Measurements from ENCODE around the gene NUB1.

NUB1 gene

DNA sequence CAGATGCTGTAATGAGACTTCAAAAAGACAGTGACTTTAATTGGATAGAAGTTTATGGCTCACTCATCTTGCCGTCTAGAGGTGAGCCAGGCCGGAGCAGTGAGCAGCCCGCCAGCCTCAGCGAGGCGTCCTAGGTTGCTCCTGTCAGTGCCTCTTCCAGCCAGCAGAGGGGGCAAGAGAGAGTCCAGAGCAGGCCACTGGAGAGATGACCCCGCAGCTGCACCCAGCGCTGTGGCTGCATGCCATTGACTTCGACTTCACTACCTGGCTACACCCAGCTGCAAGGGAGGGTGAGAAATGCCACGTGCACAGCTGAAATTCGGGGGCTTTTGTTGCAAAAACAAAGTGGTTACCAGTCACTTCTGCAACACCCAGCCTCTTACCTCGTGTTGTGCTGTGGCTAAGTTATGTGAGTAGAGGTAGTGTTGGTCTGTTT lies 26.5 kb downstream of the NUB1 start:
- peak; percentile 84 for DNase-seq

DNA sequence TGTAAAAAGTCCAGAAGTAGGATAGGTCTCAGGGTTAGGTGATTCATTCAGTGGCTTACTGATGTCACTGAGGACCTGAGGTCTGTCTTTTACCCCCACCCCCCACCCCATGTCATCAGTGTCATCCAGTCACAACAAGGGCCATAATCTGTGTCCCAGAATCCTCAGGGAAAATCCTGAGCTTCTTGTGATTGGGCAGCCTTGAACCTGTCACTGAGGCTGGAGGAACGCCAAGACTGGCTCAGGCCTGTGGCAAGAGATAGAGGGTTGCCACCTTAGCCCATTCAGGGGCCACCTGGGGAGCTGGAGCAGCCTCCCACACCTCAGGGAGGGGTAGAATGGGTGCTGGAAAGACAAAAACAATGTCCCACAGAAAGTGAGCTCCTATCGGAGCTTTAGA lies 29.7 kb downstream of the NUB1 start:
- in situ Hi-C loops (cut with HindIII; ENCODE audit: low pct_ligation_motif_present, low pct_unique_long_range_greater_than_20kb, low sequenced_read_pairs), result no loop called here
- DNase-seq, result no peak

More for the DNA sequence above, 26.5 kb downstream of the NUB1 start:
- in situ Hi-C loops (cut with HindIII; ENCODE audit: low pct_ligation_motif_present, low pct_unique_long_range_greater_than_20kb, low sequenced_read_pairs), result loop anchor here (10.0 kb wide), 1 partner anchor 77 kb away; the partner anchor contains the start of gene CRYGN

DNA sequence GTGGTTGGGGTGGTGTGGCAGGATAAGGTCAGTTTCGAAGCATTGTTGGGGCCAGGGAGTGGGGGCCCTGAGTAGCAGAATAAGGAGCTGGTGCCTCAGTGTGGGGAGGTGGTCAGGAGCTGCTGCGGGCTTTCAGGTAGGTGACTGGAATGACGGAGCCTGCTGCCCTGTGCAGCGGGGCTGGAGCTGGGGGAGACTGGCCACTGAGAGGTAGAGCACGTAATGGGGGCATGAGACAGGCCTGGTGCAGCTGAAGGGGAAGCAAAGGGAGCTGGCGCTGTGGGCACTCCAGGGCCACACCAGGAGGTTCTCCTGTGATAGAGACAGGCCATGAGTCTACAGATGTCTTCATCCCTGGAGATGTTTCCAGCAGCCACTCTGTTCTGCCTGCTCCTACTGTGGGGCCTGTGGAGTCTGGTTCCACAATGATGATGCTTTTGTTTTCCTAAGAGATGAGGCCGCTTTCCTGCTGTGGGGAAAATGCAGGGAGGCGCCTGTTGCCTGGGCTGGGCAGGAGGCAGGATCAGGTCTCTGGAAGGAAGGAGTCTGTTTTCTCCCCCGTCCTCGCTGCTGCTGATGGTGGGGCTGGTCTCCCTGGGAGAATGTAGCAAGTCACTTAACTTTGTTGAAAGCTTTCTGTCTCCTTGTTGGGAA lies 31.1 kb downstream of the NUB1 start:
- DNase-seq, result no peak
- in situ Hi-C loops (cut with HindIII; ENCODE audit: low pct_ligation_motif_present, low pct_unique_long_range_greater_than_20kb, low sequenced_read_pairs), result no loop called here

DNA sequence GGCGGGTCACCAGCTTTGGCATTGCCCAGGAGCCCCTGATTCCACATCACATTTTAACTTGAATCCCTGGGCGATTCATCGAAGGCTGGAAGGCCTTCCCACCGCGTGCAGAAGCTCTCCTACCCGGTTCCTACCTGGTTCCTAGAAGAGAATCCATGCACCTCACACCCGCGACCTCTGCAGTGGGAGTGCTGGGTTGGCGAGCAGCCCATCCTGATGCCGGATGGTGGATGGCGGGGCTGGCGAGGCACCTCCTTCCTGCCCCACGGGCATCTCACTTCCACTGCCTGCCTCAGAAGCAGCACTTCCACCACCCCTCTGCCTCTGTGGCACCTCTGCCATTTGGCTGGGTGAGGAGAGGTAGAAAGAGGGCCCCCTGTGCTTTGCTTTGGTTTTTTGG lies 32.0 kb downstream of the NUB1 start:
- in situ Hi-C loops (cut with HindIII; ENCODE audit: low pct_ligation_motif_present, low pct_unique_long_range_greater_than_20kb, low sequenced_read_pairs), result no loop called here
- DNase-seq, result no peak

DNA sequence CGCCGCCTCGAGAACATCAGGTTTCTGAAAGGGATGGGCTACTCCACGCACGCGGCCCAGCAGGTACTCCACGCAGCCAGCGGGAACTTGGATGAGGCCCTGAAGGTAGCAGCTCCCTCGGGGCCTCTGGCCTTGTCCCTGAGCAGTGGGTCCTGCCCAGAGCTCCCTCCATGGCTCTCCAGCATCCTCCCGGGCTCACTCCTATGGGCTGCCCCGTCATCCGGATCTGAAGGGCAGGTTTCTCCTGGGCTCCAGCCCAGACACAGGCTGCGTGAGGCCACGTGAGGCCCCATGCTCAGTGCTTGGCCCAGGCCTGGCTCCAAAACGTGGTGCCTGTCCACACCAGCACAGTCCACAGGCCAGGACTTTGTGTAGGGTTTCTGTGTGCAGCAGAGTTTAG lies 32.5 kb downstream of the NUB1 start:
- no peak for DNase-seq
- in situ Hi-C loops (cut with HindIII; ENCODE audit: low pct_ligation_motif_present, low pct_unique_long_range_greater_than_20kb, low sequenced_read_pairs), result no loop called here

DNA sequence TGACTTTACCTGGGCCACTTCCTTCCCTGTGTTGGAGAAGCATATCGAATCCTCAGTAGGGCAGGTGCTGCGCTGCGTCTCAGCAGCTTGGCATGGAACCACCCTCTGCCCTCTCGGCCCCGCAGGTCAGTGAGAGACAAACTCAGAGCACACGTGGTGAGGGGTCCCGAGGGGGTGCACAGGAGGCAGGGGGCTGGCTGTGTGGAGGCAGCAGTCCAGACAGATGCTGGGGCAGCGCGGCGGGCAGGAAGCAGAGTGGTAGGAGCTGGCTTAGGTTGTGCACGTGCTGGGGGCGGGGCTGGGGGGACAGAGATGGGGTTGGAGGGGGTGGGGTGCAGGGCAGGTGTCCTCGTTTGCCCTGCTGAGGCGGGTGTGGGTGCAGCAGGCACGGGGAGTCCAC lies 33.1 kb downstream of the NUB1 start:
- DNase-seq, result no peak
- in situ Hi-C loops (cut with HindIII; ENCODE audit: low pct_ligation_motif_present, low pct_unique_long_range_greater_than_20kb, low sequenced_read_pairs), result no loop called here

DNA sequence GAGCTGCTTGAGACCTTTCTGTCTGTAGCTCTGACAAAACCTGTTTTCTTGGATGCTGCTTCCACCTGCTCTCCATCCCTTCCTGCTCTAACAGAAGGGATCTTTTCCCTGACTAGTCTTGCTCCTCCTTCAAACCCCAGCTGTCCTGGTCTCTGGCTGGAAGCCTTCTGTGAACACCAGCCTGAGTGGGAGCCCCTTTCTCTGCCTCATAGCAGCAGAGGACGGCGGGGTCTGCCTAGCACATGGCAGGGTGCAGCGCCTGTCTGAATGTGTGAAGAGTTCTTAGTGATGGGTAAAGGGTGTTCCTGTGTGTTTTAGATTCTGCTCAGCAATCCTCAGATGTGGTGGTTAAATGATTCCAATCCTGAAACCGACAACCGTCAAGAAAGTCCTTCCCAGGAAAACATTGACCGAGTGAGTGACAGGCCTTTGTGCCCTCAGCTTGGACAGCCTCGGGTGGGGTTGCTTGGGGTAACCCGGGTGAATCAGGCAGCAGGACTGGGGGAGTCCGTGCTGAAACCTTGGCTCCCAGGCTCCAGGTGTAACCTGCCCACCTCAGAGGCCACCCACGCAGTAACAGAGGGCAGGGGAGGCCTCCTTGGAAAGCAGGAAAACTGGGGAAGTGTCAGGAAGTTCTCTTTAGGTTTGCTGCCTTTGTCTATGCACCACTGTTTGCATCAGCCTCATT lies 34.1 kb downstream of the NUB1 start:
- DNase-seq, result no peak
- in situ Hi-C loops (cut with HindIII; ENCODE audit: low pct_ligation_motif_present, low pct_unique_long_range_greater_than_20kb, low sequenced_read_pairs), result no loop called here

DNA sequence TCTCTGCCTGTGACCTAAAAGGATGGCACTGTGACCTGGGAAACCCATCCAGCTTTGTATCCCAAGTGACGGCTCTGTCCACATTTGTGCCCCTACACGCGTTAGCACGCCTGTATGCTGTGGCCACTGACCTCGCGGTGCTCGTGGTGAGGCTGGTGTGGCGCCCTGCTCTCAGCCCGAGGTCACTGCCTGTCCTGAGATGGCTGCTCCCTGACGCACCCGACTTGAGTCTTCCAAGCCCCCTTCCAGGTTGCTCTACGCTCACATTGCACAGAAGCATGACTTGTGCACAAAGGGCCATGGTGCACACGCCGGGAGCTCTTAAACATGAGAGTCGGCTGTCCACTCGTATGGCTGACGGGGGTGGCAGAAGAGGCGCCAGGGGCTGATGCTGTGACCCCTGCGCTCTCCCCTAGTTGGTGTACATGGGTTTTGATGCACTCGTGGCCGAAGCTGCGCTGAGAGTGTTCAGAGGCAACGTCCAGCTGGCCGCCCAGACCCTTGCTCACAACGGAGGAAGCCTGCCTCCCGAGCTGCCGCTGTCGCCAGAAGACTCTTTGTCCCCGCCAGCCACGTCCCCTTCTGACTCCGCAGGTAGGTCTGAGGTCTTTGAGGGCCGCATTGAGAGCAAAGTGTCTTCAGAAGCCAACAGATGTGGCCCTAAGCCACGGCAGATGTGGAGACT lies 34.7 kb downstream of the NUB1 start:
- in situ Hi-C loops (cut with HindIII; ENCODE audit: low pct_ligation_motif_present, low pct_unique_long_range_greater_than_20kb, low sequenced_read_pairs), result no loop called here

DNA sequence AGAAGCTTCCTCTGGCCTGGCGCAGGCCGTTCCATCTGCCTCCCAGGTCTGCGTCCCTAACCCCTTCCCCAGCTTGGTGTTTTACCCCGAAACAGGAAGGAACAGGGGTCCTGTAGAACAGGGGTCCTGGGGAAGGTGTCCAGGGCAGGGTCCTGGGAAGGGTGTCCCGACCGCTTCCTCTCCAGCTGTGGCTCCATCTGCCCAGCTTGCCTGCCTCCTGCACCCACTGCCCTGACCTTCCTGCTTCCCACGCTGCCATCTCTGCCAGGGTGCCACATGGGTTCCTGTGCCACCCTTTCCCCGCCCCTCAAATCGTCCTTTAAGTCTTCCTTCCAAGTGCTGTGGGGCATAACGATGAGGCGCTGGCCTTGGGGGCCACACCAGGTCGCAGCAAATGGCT lies 35.8 kb downstream of the NUB1 start:
- in situ Hi-C loops (cut with HindIII; ENCODE audit: low pct_ligation_motif_present, low pct_unique_long_range_greater_than_20kb, low sequenced_read_pairs), result no loop called here
- no peak for DNase-seq

More for the DNA sequence above, 34.7 kb downstream of the NUB1 start:
- no peak for DNase-seq

DNA sequence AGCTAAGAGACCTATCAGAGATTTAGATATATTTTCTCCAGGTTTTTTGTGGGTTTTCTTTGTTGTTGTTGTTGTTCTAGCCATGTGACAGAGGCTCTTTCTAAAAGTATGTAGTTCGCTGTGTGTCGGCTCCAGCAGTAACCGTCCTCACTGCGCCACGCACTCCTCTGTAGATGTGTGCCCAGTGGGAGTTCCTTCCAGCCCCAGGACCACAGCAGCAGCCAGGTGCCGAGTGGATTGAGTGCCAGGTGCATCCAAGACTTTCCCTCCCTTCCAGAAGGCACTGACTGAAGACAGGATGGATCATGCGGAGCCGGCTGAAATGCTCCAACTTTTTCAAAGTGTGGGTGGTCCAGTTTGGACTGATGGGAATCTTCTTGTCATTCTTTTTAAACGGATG lies 36.4 kb downstream of the NUB1 start:
- in situ Hi-C loops (cut with HindIII; ENCODE audit: low pct_ligation_motif_present, low pct_unique_long_range_greater_than_20kb, low sequenced_read_pairs), result no loop called here
- DNase-seq, result no peak

DNA sequence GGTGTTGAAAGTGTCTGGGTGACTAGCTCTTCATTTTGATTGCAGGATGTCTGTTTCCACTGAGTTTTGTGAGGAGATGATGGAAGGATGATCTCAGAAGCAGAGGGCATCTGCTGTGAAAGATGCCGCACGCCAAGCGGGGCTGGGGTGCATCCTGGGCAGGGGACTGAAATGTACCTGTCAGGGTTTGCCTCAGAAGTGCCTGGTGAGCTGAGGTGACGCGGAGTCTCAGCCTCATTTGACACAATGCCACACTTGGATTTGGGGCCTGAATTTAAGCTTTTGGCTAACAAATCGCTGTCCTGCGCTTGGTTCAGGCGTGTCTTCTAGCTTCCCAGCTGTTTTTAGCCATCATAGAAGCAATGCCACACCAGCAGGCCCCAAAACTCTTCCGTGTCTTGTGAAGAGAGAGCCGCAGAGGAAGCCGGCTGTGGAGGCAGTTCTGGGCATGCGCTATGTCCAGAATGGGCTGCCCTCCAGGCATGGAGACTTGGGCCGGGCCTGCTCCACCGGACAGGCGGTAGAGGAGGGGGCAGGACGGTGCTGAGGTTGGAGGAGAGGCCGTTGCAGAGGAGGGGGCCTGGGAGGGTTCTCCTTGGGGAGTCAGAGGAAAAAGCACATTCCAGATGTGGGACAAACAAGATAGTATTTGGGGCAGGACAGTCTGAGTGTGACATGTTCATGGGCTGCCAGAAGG lies 37.0 kb downstream of the NUB1 start:
- in situ Hi-C loops (cut with HindIII; ENCODE audit: low pct_ligation_motif_present, low pct_unique_long_range_greater_than_20kb, low sequenced_read_pairs), result no loop called here
- DNase-seq, result no peak

DNA sequence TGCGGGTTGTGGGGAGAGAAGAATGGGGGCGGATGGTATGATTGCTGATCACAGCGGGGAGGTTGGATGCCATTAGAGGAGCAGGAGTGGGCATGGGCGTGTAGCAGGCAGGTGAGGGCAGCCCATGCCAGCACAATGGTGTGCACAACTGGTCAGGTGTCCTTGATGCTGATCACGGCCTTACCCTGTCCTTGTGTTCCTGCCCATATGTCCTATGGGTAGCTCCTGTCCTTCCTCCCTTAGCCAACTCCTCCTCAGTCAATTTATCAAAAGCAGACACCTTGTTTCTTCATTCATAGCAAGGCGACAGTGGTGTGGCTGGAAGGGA lies 37.5 kb downstream of the NUB1 start:
- DNase-seq, result no peak
- in situ Hi-C loops (cut with HindIII; ENCODE audit: low pct_ligation_motif_present, low pct_unique_long_range_greater_than_20kb, low sequenced_read_pairs), result no loop called here

DNA sequence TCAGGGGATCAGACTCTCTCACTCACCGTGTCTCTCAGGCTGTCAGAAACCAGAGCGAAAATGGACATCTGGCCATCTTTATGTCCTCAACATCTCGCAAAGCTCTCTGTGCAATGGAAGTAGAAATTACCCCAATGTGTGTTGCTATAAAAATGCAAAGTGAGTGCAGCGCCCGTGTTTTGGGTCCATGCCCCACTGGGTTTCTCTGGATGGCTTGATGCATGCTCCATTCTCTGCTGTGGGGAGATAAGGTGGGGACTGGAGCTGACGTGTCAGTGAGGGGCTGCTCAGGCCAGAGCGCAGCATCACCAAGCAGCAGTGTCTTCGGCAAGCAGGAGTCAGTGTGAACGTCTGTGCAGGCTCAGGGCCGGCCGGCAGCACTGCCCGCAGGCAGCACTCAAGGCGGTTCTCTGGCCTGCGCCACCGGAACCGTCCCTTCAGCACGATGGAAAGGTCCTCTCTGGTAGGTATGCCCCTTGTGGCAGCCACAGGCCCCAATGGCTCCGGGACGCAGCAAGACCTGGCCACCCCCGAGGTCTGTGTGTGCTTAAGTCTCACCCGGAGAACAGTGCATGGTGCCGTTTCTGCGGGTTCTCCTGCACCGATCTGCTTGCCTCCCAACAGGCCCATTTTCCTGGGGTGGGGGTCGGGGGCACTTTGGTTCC lies 38.1 kb downstream of the NUB1 start:
- no peak for DNase-seq
- in situ Hi-C loops (cut with HindIII; ENCODE audit: low pct_ligation_motif_present, low pct_unique_long_range_greater_than_20kb, low sequenced_read_pairs), result no loop called here

DNA sequence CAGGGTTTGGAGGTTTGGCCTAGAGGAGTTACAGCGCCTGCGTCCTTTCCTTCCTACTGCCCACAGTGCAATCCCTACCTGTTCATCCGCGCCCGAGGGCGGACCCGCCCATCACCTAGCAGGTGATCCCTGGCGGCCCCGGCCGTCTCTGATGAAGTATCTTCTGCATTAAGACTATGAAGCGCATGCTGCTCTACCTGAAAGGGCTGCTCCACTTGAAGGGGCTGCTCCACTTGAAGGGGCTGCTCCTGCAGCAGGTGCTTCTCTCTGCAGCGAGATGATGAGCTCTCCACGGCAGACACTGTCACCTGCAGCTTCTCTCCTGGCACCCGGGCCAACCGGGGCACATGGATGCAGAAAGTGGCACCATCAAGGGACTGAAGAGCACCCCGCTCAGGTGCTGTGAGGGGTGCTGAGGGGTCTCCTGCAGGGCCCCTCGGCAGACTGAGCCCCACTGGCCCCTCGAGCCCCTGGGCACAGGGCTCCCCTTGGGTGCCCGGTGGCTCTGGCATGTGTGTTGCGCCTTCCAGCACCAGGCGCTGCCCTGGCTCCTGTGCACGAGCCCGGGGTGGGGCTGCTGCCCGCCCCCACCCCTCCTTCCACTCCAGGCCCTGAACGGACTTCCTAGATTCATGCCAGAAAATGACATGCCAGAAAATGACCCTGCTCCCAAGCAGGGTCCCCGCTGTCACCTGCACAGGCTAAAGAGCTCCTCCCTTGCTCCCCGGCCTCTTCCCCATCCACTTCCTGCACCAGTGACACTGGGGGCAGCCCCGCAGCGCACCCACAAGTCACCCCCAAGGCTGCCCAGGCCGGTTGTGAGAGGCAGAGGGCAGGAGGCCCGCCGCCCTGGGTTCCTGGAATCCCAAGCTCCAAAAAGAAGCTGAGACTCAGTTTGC lies 38.8 kb downstream of the NUB1 start:
- DNase-seq, result no peak
- in situ Hi-C loops (cut with HindIII; ENCODE audit: low pct_ligation_motif_present, low pct_unique_long_range_greater_than_20kb, low sequenced_read_pairs), result no loop called here

DNA sequence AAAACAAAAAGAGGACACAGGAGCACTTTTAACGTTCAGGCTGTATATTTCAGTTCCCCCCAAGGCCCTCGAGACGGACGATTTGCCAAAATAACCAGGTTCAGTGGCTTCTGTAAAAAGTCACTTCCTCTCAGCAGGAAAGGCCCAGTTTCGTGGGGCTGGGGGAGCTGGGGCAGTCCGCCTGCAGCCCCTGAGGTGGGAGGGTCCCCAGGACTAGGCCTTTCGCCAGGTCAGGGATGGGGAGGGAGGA lies 39.4 kb downstream of the NUB1 start:
- DNase-seq, result no peak
- in situ Hi-C loops (cut with HindIII; ENCODE audit: low pct_ligation_motif_present, low pct_unique_long_range_greater_than_20kb, low sequenced_read_pairs), result no loop called here

DNA sequence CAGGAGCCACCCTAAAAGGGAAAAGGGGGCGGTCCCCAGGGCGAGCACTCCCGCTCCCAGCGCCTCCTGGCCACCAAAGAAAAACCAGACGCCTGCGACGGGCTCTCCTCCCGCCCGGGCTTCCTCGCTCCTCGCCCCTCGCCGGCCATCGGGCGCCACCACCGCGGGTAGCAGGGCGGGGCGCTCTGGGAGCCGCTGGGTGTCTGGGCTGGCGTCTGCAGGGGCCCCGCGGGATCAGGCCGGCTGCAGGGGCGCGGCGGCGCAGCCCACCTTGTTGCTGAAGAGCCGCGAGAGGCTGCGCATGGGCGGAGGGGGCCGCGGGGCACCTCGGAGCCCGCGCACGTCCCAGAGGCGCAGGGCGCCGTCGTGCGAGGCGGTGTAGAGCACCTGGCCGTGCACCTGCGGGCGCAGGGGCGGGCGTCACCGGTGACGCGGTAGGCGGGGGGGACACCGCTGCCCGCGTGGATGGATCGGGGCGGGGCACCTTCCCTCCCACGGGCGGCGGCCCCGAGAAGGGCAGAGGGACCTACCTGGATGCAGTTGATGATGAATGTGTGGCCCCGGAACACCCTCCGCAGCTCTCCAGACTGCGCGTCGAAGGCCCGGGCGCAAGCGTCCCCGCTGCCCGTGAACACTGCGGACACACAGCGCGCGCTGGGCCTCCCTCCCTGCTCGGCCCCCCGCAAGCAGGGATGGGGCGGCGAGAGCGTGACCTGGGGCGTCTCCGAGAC lies 39.9 kb downstream of the NUB1 start:
- in situ Hi-C loops (cut with HindIII; ENCODE audit: low pct_ligation_motif_present, low pct_unique_long_range_greater_than_20kb, low sequenced_read_pairs), result no loop called here
- no peak for DNase-seq

DNA sequence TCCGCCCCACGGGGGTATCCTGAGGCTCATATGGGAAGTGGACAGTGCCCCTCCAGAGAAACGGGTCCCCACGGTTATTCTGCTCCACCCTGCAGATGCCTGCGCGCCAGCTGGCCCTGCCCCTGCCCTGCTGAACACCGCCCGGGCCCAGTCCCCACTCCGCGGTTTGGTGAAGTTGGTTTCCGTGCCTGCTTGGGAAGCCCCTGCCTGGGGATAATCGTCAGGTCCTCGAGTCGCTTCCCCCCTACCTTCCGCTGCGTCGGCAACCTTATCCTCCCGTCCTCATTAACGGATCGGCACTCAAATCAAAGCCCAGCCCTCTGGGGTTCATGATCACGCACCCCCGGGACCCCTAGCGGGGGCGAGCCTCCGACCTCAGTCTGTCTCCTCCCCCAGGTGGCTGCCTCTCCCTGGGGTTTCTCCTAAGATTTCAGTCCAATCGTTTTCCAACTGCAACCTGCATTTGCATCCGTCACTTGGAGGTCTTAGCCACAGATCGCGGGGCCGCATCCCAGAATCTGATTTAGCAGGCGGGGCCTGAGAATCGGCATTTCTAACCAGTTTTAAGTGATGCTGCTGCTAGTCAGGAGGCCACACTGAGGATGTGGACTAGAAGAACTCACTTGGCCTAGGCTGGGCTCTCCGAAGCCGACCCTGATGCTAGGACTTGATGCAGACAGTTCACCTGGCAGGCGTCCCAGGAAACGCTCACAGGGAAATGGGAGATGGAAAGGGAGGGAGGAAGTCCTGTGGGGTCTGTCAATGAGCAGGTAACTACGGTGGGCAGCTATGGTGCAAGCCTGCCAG lies 40.7 kb downstream of the NUB1 start:
- in situ Hi-C loops (cut with HindIII; ENCODE audit: low pct_ligation_motif_present, low pct_unique_long_range_greater_than_20kb, low sequenced_read_pairs), result no loop called here
- DNase-seq, result no peak

All from ACHN (cell line).